ENCODE measurements around the gene CDC5L.

- TF ChIP-seq, protein P1, sequence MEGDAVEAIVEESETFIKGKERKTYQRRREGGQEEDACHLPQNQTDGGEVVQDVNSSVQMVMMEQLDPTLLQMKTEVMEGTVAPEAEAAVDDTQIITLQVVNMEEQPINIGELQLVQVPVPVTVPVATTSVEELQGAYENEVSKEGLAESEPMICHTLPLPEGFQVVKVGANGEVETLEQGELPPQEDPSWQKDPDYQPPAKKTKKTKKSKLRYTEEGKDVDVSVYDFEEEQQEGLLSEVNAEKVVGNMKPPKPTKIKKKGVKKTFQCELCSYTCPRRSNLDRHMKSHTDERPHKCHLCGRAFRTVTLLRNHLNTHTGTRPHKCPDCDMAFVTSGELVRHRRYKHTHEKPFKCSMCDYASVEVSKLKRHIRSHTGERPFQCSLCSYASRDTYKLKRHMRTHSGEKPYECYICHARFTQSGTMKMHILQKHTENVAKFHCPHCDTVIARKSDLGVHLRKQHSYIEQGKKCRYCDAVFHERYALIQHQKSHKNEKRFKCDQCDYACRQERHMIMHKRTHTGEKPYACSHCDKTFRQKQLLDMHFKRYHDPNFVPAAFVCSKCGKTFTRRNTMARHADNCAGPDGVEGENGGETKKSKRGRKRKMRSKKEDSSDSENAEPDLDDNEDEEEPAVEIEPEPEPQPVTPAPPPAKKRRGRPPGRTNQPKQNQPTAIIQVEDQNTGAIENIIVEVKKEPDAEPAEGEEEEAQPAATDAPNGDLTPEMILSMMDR (IDR thresholded peaks at IDR 0.05; ENCODE audit: low read length), result no peak
- no peak for TF ChIP-seq EZH2 (IDR thresholded peaks at IDR 0.05; ENCODE audit: borderline replicate concordance, low read length)
These were observed 91.2 kb downstream of the CDC5L start for GRCh38 chr6:44478591-44479254.

Measured in OCI-LY1 (cell line).